ENCODE measurements around the gene TAF13.
"Not testable (repeated sequence)": the region's sequence is repeated elsewhere in the genome, so short reads cannot be mapped to it uniquely, and the experiment has no call there.

The TAF13 gene

DNA sequence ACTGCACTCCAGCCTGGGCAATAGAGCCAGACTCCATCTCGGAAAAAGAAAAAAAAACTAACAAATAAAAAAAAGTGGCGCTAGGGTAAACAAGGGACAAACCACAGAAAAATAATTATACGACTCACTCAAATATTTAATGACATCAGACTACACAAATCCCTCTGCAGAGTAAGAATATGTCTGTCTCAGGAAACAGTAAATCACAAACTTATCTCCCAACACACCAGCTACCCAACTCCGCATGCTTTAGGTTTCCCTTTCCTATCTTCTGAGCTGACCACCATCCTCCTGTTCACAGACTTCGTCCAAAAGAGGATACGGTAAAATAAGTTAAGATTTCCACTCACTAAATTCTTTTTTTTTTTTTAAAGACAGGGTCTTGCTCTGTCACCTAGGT, 50.1 kb downstream of the TAF13 start:
- H3K27ac ChIP-seq (ENCODE audit: low read depth, low read length, poor library complexity, severe bottlenecking), result no peak overlapping the region
- no peak overlapping the region for H3K4me2 ChIP-seq (ENCODE audit: low read length)
- TF ChIP-seq EZH2 (IDR thresholded peaks at IDR 0.05; ENCODE audit: borderline replicate concordance, low read length), result no peak
- TF ChIP-seq, protein P1, sequence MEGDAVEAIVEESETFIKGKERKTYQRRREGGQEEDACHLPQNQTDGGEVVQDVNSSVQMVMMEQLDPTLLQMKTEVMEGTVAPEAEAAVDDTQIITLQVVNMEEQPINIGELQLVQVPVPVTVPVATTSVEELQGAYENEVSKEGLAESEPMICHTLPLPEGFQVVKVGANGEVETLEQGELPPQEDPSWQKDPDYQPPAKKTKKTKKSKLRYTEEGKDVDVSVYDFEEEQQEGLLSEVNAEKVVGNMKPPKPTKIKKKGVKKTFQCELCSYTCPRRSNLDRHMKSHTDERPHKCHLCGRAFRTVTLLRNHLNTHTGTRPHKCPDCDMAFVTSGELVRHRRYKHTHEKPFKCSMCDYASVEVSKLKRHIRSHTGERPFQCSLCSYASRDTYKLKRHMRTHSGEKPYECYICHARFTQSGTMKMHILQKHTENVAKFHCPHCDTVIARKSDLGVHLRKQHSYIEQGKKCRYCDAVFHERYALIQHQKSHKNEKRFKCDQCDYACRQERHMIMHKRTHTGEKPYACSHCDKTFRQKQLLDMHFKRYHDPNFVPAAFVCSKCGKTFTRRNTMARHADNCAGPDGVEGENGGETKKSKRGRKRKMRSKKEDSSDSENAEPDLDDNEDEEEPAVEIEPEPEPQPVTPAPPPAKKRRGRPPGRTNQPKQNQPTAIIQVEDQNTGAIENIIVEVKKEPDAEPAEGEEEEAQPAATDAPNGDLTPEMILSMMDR (IDR thresholded peaks at IDR 0.05; ENCODE audit: low read length), result no peak
- H4K20me1 ChIP-seq (ENCODE audit: insufficient read depth, low read length), result no peaks in the 10 kb centered on the region
- H3K4me3 ChIP-seq (ENCODE audit: low read depth, low read length, poor library complexity, severe bottlenecking), result no peak overlapping the region
- no peaks in the 10 kb centered on the region for H3F3A ChIP-seq (ENCODE audit: insufficient read depth, low read length)
- no peaks in the 10 kb centered on the region; the same call in 1 of the 2 replicates for H3K36me3 ChIP-seq (ENCODE audit: insufficient read depth, low read length)
- no peaks in the 10 kb centered on the region for H3K9me3 ChIP-seq (ENCODE audit: low read length)
- H3K9me2 ChIP-seq (ENCODE audit: low read depth, low read length), result no peaks in the 10 kb centered on the region
- H3K79me2 ChIP-seq (ENCODE audit: insufficient read depth, low read length), result no peaks in the 10 kb centered on the region; the same call in 1 of the 2 replicates
- H3K4me1 ChIP-seq (ENCODE audit: insufficient read depth, low read length, severe bottlenecking), result peaks cover 4% of the 10 kb centered on the region
- no peaks in the 10 kb centered on the region for H3K27me3 ChIP-seq (ENCODE audit: insufficient read depth, low read length)
- H3K9ac ChIP-seq (ENCODE audit: low read length), result no peak overlapping the region
- H2AFZ ChIP-seq (ENCODE audit: low read length), result no peak overlapping the region

DNA sequence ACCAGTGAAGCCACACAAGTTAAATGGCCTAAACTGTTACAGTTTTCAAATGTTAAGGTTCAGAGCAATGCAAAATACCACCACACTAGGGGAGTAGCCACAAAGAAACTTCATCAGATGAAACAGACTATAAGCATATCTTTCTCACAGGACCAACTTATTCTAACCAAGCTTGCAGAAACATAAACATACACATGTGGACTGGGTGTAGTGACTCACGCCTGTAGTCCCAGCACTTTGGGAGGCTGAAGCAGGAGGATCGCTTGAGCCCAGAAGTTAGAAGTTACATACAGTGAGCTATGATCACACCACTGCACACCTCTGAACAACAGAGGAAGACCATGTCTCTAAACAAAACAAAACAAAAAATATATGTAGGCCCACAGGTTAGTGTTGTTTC, 51.2 kb downstream of the TAF13 start:
- peaks cover 4% of the 10 kb centered on the region for H3K4me1 ChIP-seq (ENCODE audit: insufficient read depth, low read length, severe bottlenecking)
- H4K20me1 ChIP-seq (ENCODE audit: insufficient read depth, low read length), result no peaks in the 10 kb centered on the region
- no peak for TF ChIP-seq EZH2 (IDR thresholded peaks at IDR 0.05; ENCODE audit: borderline replicate concordance, low read length)
- TF ChIP-seq, protein P1 (IDR thresholded peaks at IDR 0.05; ENCODE audit: low read length), result no peak
- no peaks in the 10 kb centered on the region for H3K27me3 ChIP-seq (ENCODE audit: insufficient read depth, low read length)
- H3F3A ChIP-seq (ENCODE audit: insufficient read depth, low read length), result no peaks in the 10 kb centered on the region
- no peaks in the 10 kb centered on the region for H3K79me2 ChIP-seq (ENCODE audit: insufficient read depth, low read length)
- no peaks in the 10 kb centered on the region; the same call in 1 of the 2 replicates for H3K36me3 ChIP-seq (ENCODE audit: insufficient read depth, low read length)
- H3K9me3 ChIP-seq (ENCODE audit: low read length), result no peaks in the 10 kb centered on the region
- no peak overlapping the region for H2AFZ ChIP-seq (ENCODE audit: low read length)
- no peak overlapping the region for H3K4me2 ChIP-seq (ENCODE audit: low read length)
- no peak overlapping the region for H3K4me3 ChIP-seq (ENCODE audit: low read depth, low read length, poor library complexity, severe bottlenecking)
- no peaks in the 10 kb centered on the region for H3K9me2 ChIP-seq (ENCODE audit: low read depth, low read length)
- no peak overlapping the region for H3K27ac ChIP-seq (ENCODE audit: low read depth, low read length, poor library complexity, severe bottlenecking)
- H3K9ac ChIP-seq (ENCODE audit: low read length), result no peak overlapping the region

DNA sequence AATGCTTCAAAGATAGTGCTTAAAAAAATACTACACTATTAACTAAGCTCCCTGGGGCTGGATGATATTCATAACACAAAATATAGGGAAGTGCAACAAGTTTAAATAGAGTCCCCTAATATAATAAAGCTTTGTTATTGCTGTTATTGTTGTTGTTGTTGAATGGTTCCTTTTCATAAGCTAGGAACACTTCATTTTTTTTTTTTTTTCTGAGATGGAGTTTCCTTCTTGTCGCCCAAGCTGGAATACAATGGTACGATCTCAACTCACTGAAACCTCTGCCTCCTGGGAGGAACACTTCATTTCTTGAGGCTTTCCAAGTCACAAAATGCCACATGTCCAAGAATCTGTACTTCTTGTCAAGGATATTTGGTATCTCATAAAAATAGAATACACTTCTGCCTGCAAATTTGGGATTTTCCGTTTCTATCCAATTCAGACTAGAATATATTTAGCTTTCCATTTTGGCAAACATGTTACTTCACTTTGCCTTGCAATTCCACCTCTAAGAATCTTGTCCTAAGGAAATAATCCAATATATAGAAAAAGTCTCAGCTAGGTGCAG, 55.0 kb downstream of the TAF13 start:
- Histone ChIP-seq H3K9me3 (ENCODE audit: low read length) (no peaks in the 10 kb centered on the region), H3K9ac (ENCODE audit: low read length) (no peak overlapping the region), H3F3A (ENCODE audit: insufficient read depth, low read length) (no peaks in the 10 kb centered on the region), H3K79me2 (ENCODE audit: insufficient read depth, low read length) (no peaks in the 10 kb centered on the region), H3K36me3 (ENCODE audit: insufficient read depth, low read length) (peaks cover 9% of the 10 kb centered on the region), H3K27ac (ENCODE audit: low read depth, low read length, poor library complexity, severe bottlenecking) (no peak overlapping the region), H2AFZ (ENCODE audit: low read length) (no peak overlapping the region), H3K4me1 (ENCODE audit: insufficient read depth, low read length, severe bottlenecking) (peaks cover 4% of the 10 kb centered on the region), H4K20me1 (ENCODE audit: insufficient read depth, low read length) (no peaks in the 10 kb centered on the region), H3K4me2 (ENCODE audit: low read length) (no peak overlapping the region), H3K9me2 (ENCODE audit: low read depth, low read length) (no peaks in the 10 kb centered on the region), H3K4me3 (ENCODE audit: low read depth, low read length, poor library complexity, severe bottlenecking) (no peak overlapping the region), H3K27me3 (ENCODE audit: insufficient read depth, low read length) (no peaks in the 10 kb centered on the region)
- TF ChIP-seq, protein P1 (IDR thresholded peaks at IDR 0.05; ENCODE audit: low read length), result no peak
- TF ChIP-seq EZH2 (IDR thresholded peaks at IDR 0.05; ENCODE audit: borderline replicate concordance, low read length), result no peak

DNA sequence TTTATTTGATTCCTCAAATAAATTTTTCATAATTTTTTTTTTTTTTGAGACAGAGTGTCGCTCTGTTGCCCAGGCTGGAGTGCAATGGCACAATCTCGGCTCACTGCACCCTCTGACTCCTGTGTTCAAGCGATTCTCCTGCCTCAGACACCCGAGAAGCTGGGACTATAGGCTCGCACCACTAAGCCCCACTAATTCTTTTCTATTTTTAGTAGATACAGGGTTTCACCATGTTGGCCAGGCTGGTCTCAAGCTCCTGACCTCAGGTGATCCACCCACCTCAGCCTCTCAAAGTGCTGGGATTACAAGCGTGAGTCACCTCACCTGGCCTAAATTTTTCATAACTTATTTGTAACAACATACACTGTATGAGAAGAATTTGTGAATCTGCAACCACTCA, 58.1 kb downstream of the TAF13 start:
- not testable (repeated sequence) for H3K79me2 ChIP-seq (ENCODE audit: insufficient read depth, low read length); H3K9ac ChIP-seq (ENCODE audit: low read length); H3K4me1 ChIP-seq (ENCODE audit: insufficient read depth, low read length, severe bottlenecking); H3K4me3 ChIP-seq (ENCODE audit: low read depth, low read length, poor library complexity, severe bottlenecking); H3K4me2 ChIP-seq (ENCODE audit: low read length); H3K27me3 ChIP-seq (ENCODE audit: insufficient read depth, low read length); H3K9me3 ChIP-seq (ENCODE audit: low read length); H3F3A ChIP-seq (ENCODE audit: insufficient read depth, low read length); H3K9me2 ChIP-seq (ENCODE audit: low read depth, low read length); H2AFZ ChIP-seq (ENCODE audit: low read length); H3K27ac ChIP-seq (ENCODE audit: low read depth, low read length, poor library complexity, severe bottlenecking); H4K20me1 ChIP-seq (ENCODE audit: insufficient read depth, low read length)
- peaks cover 19% of the 10 kb centered on the region for H3K36me3 ChIP-seq (ENCODE audit: insufficient read depth, low read length)

All from OCI-LY1 (cell line).